H1 (cell line): Measurements from ENCODE around the gene HDAC7. TPM values are rescaled to one million over a fixed set of nuclear protein-coding genes. Genes with fewer than 3 reads are reported as not detected.

ENCODE experiments used
- BCL11A ChIP-seq, 2 experiments: IDR thresholded peaks; one replicate each; pipeline ENCODE4 v1.6.1; 2011; ENCODE audit warnings: low read depth in 2 of 2, low read length in 2 of 2, mild to moderate bottlenecking in 2 of 2
- BRCA1 ChIP-seq: IDR thresholded peaks from 2 replicates; pipeline ENCODE4 v1.6.1; 2012; ENCODE audit warnings: low read depth, low read length, improper control_type of control experiment
- CBX5 ChIP-seq: fragments of 300-800, 300-1000 bp; sonication (generic); IDR thresholded peaks from 2 replicates; pipeline ENCODE4 v1.7.1; 2016; ENCODE audit warnings: antibody characterized with exemption, low read length, low read depth
- CBX8 ChIP-seq: fragments of 300-800, 300-1000 bp; sonication (generic); IDR thresholded peaks from 2 replicates; pipeline ENCODE4 v1.7.1; 2016; ENCODE audit warnings: low read depth, low read length, borderline replicate concordance
- CTCF ChIP-seq, 3 experiments: IDR thresholded peaks; 1 replicate in 2 of 3; 2 replicates in 1 of 3; pipeline versions ENCODE4 v1.5.1 to v1.6.1; 2011; ENCODE audit warnings: low read length in 3 of 3, mild to moderate bottlenecking in 3 of 3, inconsistent platforms in 2 of 3, low read depth in 1 of 3, moderate library complexity in 1 of 3; ENCODE audit not compliant: insufficient read depth in 1 of 3; ENCODE audit errors: control extremely low read depth in 1 of 3
- EZH2 ChIP-seq: fragments of 200-600 bp; sonication (generic); IDR thresholded peaks from 2 replicates; pipeline ENCODE4 v1.7.1; 2012; ENCODE audit warnings: low read depth, mild to moderate bottlenecking, moderate library complexity, low read length, inconsistent platforms; ENCODE audit not compliant: severe bottlenecking
- JUN ChIP-seq: IDR thresholded peaks from 2 replicates; pipeline ENCODE4 v1.6.1; 2011; ENCODE audit warnings: low read depth, mild to moderate bottlenecking, improper control_type of control experiment, low read length
- SIRT6 ChIP-seq: IDR thresholded peaks from one replicate; pipeline ENCODE4 v1.7.1; 2012; ENCODE audit warnings: low read length, inconsistent platforms
- SRF ChIP-seq: IDR thresholded peaks from 2 replicates; pipeline ENCODE4 v1.6.1; 2011; ENCODE audit warnings: mild to moderate bottlenecking, low read depth, low read length, moderate library complexity
- polyA plus RNA-seq, 7 experiments: library from polyadenylated mRNA; depleted of rRNA in 3 of 7; stranded (reverse) in 5 of 7; unstranded in 2 of 7; fragments of >200 nt in 5 of 7; fragments of 200-250 nt in 2 of 7; gene quantifications; 1 replicate in 5 of 7; 2 replicates in 1 of 7; 4 replicates in 1 of 7; pipeline versions ENCODE4 v1.2.1 to v1.2.3, GENCODE V29; 2011 to 2013; ENCODE audit warnings: missing spikeins in 2 of 7, mixed read lengths in 2 of 7
- total RNA-seq: library from RNA; stranded (reverse); fragmentation: NEBNext Ultra II Directional; extraction: Animal tissue kit (Norgen Biotek cat#: 25700); gene quantifications from 2 replicates; pipeline ENCODE4 v1.2.1, GENCODE V29; 2021

The HDAC7 gene
- total and polyA plus RNA-seq, 2 of the 8 experiments (the other 6 are each of a cell fraction or from before 2014, with no cell fraction given), result 25.5 to 84.9 TPM

- TF ChIP-seq CTCF (IDR thresholded peaks at IDR 0.05; ENCODE audit: control extremely low read depth in 1 of 3, insufficient read depth in 1 of 3, low read depth in 1 of 3, low read length in 3 of 3) (no peak), BRCA1 (no peak), JUN (no peak), CBX8 (no peak), SRF (no peak), BCL11A (IDR thresholded peaks at IDR 0.05; ENCODE audit: low read depth in 2 of 2, low read length in 2 of 2) (no peak), CBX5 (no peak), EZH2 (no peak), SIRT6 (no peak)
Measured at GRCh38 chr12:47757364-47757839, 62.3 kb downstream of the HDAC7 start (continued).
